GM23248 (cell line): ENCODE data around the gene EBLN2. TPM values are rescaled to one million over a fixed set of nuclear protein-coding genes. Genes with fewer than 3 reads are reported as not detected.

Source experiments
- DNase-seq: peaks from one replicate; pipeline ENCODE4 v3.0.0-alpha.2; 2015
- H2AFZ ChIP-seq: fragments of 200-600 bp; sonication (generic); 2 replicates; pipeline ENCODE4 v1.6.1; 2016; ENCODE audit warnings: antibody characterized with exemption
- H3F3A ChIP-seq: fragments of 200-600 bp; sonication (generic); 2 replicates; pipeline ENCODE4 v1.6.1; 2016; ENCODE audit warnings: mild to moderate bottlenecking, antibody characterized with exemption, mixed run types; ENCODE audit not compliant: insufficient read depth
- H3K27ac ChIP-seq: fragments of 200-600 bp; sonication (generic); 2 replicates; pipeline ENCODE4 v1.5.1; 2016; ENCODE audit warnings: mild to moderate bottlenecking
- H3K27me3 ChIP-seq: fragments of 200-600 bp; sonication (generic); replicated peaks from 2 replicates; pipeline ENCODE4 v1.6.1; 2016; ENCODE audit warnings: mild to moderate bottlenecking; ENCODE audit not compliant: insufficient read depth
- H3K36me3 ChIP-seq: fragments of 200-600 bp; sonication (generic); 2 replicates; pipeline ENCODE4 v1.6.1; 2016; ENCODE audit warnings: low read depth, mild to moderate bottlenecking
- H3K4me1 ChIP-seq: fragments of 200-600 bp; sonication (generic); 2 replicates; pipeline ENCODE4 v1.6.1; 2016; ENCODE audit warnings: mild to moderate bottlenecking; ENCODE audit not compliant: insufficient read depth
- H3K4me2 ChIP-seq: fragments of 200-600 bp; sonication (generic); one replicate; pipeline ENCODE4 v1.6.1; 2016; ENCODE audit warnings: mild to moderate bottlenecking; ENCODE audit not compliant: unreplicated experiment
- H3K4me3 ChIP-seq: fragments of 200-600 bp; sonication (generic); 2 replicates; pipeline ENCODE4 v1.5.1; 2016; ENCODE audit warnings: mild to moderate bottlenecking
- H3K79me2 ChIP-seq: fragments of 200-600 bp; sonication (generic); 2 replicates; pipeline ENCODE4 v1.6.1; 2016; ENCODE audit warnings: mild to moderate bottlenecking; ENCODE audit not compliant: insufficient read depth
- H3K9ac ChIP-seq: fragments of 200-600 bp; sonication (generic); 2 replicates; pipeline ENCODE4 v1.6.1; 2016; ENCODE audit warnings: mild to moderate bottlenecking
- H3K9me2 ChIP-seq: fragments of 200-600 bp; sonication (generic); 2 replicates; pipeline ENCODE4 v1.6.1; 2016; ENCODE audit warnings: mixed run types, mild to moderate bottlenecking, moderate library complexity; ENCODE audit not compliant: insufficient read depth
- H3K9me3 ChIP-seq: fragments of 200-600 bp; sonication (generic); one replicate; pipeline ENCODE4 v1.6.1; 2017; ENCODE audit warnings: low read depth
- H4K20me1 ChIP-seq: fragments of 200-600 bp; sonication (generic); 2 replicates; pipeline ENCODE4 v1.6.0; 2016; ENCODE audit not compliant: insufficient read depth
- EZH2 ChIP-seq: fragments of 200-600 bp; sonication (generic); IDR thresholded peaks from 2 replicates; pipeline ENCODE4 v1.6.1; 2018; ENCODE audit warnings: antibody characterized with exemption, mild to moderate bottlenecking; ENCODE audit not compliant: insufficient read depth, poor library complexity, severe bottlenecking
- EZH2phosphoT487 ChIP-seq: fragments of 200-600 bp; sonication (generic); IDR thresholded peaks from 2 replicates; pipeline ENCODE4 v1.6.1; 2018; ENCODE audit warnings: antibody characterized with exemption, moderate library complexity, mild to moderate bottlenecking, low read depth; ENCODE audit not compliant: insufficient read depth
- whole genome bisulfite sequencing, 2 experiments: methylation state at CpG; one replicate each; pipeline ENCODE4 v1.1.6; 2015 to 2017; ENCODE audit warnings: low lambda C conversion rate in 2 of 2, low coverage in 1 of 2; ENCODE audit errors: missing lambda C conversion rate in 2 of 2; 5-methylcytosine and 5-hydroxymethylcytosine counted together
- in situ Hi-C: fragments of 300-500 bp; cut with MboI; formaldehyde crosslinking; loops from 2 replicates; pipeline ENCODE4 v1.15.0; 2020
- polyA plus RNA-seq: library from polyadenylated mRNA; unstranded; fragments of >200 nt; fragmentation: Nextera tagmentation; extraction: Ambion mirVana; gene quantifications from 2 replicates; pipeline ENCODE4 v1.2.1, GENCODE V29; 2016
- total RNA-seq: library from RNA; depleted of rRNA; stranded (reverse); fragments of >200 nt; shearing (Covaris generic); gene quantifications from 2 replicates; pipeline ENCODE4 v1.2.3, GENCODE V29; 2014

Gene EBLN2
- total and polyA plus RNA-seq, 2 experiments from 2014 or later: 1.6 to 1.7 TPM

GRCh38 chr3:73084170-73084569 is 22.7 kb downstream of the EBLN2 start:
- Histone ChIP-seq H3K4me3 (no peak overlapping the region), H3K79me2 (no peaks in the 10 kb centered on the region), H3K4me2 (no peak overlapping the region), H3K27me3 (no peaks in the 10 kb centered on the region), H3K9me3 (no peaks in the 10 kb centered on the region), H2AFZ (no peak overlapping the region), H3K4me1 (0 out of 2 replicates have a peak, but pooled peaks cover 3% of the 10 kb centered on the region), H4K20me1 (no peaks in the 10 kb centered on the region), H3K36me3 (no peaks in the 10 kb centered on the region), H3K9ac (no peak overlapping the region), H3K9me2 (no peaks in the 10 kb centered on the region), H3K27ac (no peak overlapping the region), H3F3A (no peaks in the 10 kb centered on the region)
- in situ Hi-C loops: loop anchor here (10.0 to 25.0 kb wide), 2 partner anchors 229 to 1372 kb away; no protein-coding TSS in a partner anchor
- DNase-seq: no peak
- no peak for TF ChIP-seq EZH2
- no peak for TF ChIP-seq EZH2phosphoT487
- WGBS, 2 experiments: 84 to 89% methylated on average over 2 of the region's 2 CpGs

DNA sequence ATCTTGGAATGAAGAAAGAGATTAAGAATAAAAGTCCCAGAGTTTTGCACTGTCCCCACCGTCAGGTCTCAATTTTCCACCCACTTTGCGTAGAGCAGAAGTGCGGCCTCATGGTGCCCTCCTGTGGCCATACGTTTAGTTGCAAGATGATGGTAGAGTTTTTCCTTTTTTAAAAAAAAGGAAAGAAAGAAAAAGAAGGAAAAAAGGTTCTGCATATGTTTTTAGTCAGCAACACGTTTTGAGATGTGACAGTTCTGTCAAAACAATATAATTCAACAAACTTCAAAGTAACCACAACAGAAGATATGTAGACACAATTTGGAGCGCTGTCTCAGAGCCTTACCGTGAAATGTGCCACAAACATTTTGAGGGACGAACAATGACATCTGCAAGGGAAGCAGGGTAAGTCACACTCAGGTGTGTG is 24.6 kb downstream of the EBLN2 start:
- H3K4me3 ChIP-seq: peak overlapping the region; percentile 38
- H3K9ac ChIP-seq: no peak overlapping the region
- H3K9me3 ChIP-seq: no peaks in the 10 kb centered on the region
- H3K4me2 ChIP-seq: peak overlapping the region; percentile 36
- TF ChIP-seq EZH2: no peak
- no peak for TF ChIP-seq EZH2phosphoT487
- no peaks in the 10 kb centered on the region for H3K9me2 ChIP-seq
- 0 out of 2 replicates have a peak, but pooled peaks cover 3% of the 10 kb centered on the region for H3K4me1 ChIP-seq
- WGBS, 2 experiments: 8 to 9% methylated on average over 8 of the region's 8 CpGs
- no peaks in the 10 kb centered on the region for H4K20me1 ChIP-seq
- peak; percentile 68 for DNase-seq
- no peak overlapping the region for H3K27ac ChIP-seq
- H3K79me2 ChIP-seq: no peaks in the 10 kb centered on the region
- no peaks in the 10 kb centered on the region for H3F3A ChIP-seq
- H2AFZ ChIP-seq: peak overlapping the region; percentile 46; the same call in 1 of the 2 replicates
- in situ Hi-C loops: loop anchor here (10.0 to 25.0 kb wide), 2 partner anchors 231 to 1374 kb away; no protein-coding TSS in a partner anchor
- H3K36me3 ChIP-seq: no peaks in the 10 kb centered on the region
- no peaks in the 10 kb centered on the region for H3K27me3 ChIP-seq

DNA sequence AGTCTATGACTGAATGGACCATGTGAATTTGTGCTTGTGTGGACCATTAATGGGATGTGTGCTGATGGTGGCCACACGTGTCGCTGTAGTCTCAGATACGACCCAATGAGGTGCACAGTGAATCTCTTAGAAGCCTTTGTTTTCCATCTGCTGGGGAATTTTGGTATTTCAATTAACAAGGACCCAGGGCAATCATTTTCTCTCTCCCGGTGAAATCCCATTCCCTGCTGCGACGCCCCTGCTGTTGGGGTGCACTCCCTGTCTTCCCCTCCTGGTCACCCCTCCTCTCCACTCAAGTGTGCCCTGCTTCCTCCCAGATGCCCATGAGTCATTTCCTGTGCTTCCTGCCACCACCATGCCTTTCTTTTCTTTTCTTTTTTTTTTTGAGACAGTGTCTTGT is 32.7 kb downstream of the EBLN2 start:
- H3K9ac ChIP-seq: no peak overlapping the region
- in situ Hi-C loops: loop anchor here (25.0 kb wide), 1 partner anchor 1382 kb away; no protein-coding TSS in a partner anchor

GRCh38 chr3:73094951-73095350 is 33.5 kb downstream of the EBLN2 start:
- WGBS, 2 experiments: 86 to 89% methylated on average over 12 of the region's 12 CpGs
- no peak overlapping the region for H3K27ac ChIP-seq
- TF ChIP-seq EZH2phosphoT487 (no peak), EZH2 (no peak)
- no peaks in the 10 kb centered on the region for H3K36me3 ChIP-seq
- H3K4me2 ChIP-seq: no peak overlapping the region
- H3K4me1 ChIP-seq: peaks cover 7% of the 10 kb centered on the region; the same call in 1 of the 2 replicates
- no peak for DNase-seq
- H3K4me3 ChIP-seq: no peak overlapping the region
- H3K79me2 ChIP-seq: no peaks in the 10 kb centered on the region
- no peak overlapping the region for H2AFZ ChIP-seq
- no peaks in the 10 kb centered on the region for H3K9me2 ChIP-seq
- in situ Hi-C loops: loop anchor here (25.0 kb wide), 1 partner anchor 1383 kb away; no protein-coding TSS in a partner anchor
- H3F3A ChIP-seq: no peaks in the 10 kb centered on the region
- no peaks in the 10 kb centered on the region for H3K9me3 ChIP-seq
- H3K9ac ChIP-seq: no peak overlapping the region
- H4K20me1 ChIP-seq: no peaks in the 10 kb centered on the region
- no peaks in the 10 kb centered on the region for H3K27me3 ChIP-seq

More for the DNA sequence above, 32.7 kb downstream of the EBLN2 start:
- TF ChIP-seq EZH2phosphoT487: no peak
- TF ChIP-seq EZH2: no peak
- Histone ChIP-seq H3K4me1 (peaks cover 7% of the 10 kb centered on the region; the same call in 1 of the 2 replicates), H3K4me2 (no peak overlapping the region), H2AFZ (no peak overlapping the region), H3K4me3 (no peak overlapping the region), H3K9me3 (no peaks in the 10 kb centered on the region), H3K27ac (no peak overlapping the region), H3K9me2 (no peaks in the 10 kb centered on the region), H3K79me2 (no peaks in the 10 kb centered on the region), H3K36me3 (no peaks in the 10 kb centered on the region), H3F3A (no peaks in the 10 kb centered on the region), H3K27me3 (no peaks in the 10 kb centered on the region), H4K20me1 (no peaks in the 10 kb centered on the region)
- WGBS, 2 experiments: 87 to 92% methylated on average over 6 of the region's 6 CpGs
- DNase-seq: peak; percentile 45
